GM12873 (cell line): ENCODE results near the gene MRPL54.
A peak's percentile ranks its signal among the peaks of the same experiment; 100 is the strongest.

ENCODE experiments used
- TF ChIP-seq, protein P1 (sequence below): IDR thresholded peaks from 2 replicates; pipeline ENCODE4 v1.5.1; 2012; ENCODE audit warnings: low read depth, mild to moderate bottlenecking, moderate library complexity, low read length, control low read depth; ENCODE audit not compliant: insufficient read depth; ENCODE audit errors: missing control alignments

The MRPL54 gene

DNA sequence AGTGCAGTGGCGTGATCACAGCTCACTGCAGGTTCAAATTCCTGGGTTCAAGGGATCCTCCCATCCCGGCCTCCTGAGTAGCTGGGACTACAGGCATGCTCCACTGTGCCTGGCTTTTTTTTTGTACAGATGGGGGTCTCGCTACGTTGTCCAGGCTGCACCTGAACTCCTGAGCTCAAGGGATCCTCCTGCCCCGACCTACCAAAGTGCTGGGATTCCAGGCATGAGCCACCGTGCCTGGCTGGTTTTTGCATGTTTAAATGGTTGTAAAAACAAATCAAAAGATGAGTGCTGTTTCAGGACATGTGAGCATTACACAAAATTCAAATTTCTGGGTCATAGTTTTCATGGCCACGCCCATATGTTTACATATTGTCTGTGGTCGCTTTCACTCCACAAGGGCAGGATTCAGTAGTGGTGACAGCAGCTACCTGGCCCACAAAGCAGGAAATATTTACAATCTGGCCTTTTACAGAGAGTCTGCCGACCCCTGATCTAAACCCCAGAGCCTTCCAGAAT, 18.4 kb downstream of the MRPL54 start:
- TF ChIP-seq, protein P1, sequence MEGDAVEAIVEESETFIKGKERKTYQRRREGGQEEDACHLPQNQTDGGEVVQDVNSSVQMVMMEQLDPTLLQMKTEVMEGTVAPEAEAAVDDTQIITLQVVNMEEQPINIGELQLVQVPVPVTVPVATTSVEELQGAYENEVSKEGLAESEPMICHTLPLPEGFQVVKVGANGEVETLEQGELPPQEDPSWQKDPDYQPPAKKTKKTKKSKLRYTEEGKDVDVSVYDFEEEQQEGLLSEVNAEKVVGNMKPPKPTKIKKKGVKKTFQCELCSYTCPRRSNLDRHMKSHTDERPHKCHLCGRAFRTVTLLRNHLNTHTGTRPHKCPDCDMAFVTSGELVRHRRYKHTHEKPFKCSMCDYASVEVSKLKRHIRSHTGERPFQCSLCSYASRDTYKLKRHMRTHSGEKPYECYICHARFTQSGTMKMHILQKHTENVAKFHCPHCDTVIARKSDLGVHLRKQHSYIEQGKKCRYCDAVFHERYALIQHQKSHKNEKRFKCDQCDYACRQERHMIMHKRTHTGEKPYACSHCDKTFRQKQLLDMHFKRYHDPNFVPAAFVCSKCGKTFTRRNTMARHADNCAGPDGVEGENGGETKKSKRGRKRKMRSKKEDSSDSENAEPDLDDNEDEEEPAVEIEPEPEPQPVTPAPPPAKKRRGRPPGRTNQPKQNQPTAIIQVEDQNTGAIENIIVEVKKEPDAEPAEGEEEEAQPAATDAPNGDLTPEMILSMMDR: no peak

DNA sequence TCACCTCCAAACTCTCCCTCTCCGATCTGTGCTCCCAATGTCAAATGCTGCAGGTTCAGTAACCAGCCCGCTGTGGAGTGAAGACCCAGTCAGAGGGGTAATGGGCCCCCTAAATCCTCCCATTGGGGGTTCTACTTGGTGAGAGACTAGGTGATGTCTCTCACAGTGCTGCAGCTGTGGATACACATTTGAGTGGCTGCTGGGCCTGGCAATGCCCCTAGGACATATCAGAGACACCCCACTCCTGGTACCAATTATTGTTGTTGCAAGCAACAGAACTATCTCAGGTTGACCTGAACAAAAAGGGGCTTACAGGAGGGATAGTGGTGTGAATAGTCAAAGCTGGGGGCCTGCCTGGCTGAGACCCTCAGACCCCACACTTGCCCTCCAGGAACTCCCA, 19.1 kb downstream of the MRPL54 start:
- TF ChIP-seq, protein P1: no peak

DNA sequence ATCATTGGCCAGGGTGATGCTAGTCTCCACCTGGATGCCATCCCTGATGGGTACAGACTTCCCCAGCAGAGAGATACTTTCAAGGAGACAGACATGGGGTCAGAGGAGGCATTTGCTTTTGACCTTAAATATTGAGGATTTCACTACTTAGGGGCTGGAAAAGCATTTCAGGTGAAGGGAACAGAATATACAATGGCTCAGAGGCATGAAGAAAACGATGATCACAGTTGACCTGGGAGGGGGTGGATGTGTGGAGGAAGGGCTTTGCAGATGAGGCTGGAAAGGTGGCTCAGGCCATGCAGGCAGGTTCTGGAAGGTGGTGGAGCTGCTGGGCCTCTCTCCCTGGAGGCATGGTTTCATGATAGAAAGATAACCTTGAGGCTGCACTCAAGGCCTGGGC, 19.8 kb downstream of the MRPL54 start:
- TF ChIP-seq, protein P1: no peak

DNA sequence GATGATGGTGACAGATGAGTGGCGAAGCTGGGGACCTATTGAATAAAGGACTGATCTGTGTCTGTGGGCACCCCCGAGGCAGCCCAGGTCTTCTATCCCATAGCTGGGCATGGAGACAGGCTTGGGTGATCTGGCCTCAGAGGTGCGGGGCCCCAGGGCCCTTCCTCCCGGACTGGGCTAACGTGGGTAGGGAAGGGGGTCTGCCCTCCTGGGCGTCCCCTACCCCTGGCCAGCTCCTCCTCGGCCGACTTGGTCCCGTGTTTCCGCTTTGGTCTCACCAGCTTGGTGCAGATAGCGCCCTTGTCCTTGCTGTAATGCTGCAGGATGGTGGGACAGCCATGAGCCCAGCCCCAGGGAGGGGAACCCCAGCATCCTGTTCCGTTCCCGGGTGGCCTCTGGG, 20.4 kb downstream of the MRPL54 start:
- TF ChIP-seq, protein P1: no peak

DNA sequence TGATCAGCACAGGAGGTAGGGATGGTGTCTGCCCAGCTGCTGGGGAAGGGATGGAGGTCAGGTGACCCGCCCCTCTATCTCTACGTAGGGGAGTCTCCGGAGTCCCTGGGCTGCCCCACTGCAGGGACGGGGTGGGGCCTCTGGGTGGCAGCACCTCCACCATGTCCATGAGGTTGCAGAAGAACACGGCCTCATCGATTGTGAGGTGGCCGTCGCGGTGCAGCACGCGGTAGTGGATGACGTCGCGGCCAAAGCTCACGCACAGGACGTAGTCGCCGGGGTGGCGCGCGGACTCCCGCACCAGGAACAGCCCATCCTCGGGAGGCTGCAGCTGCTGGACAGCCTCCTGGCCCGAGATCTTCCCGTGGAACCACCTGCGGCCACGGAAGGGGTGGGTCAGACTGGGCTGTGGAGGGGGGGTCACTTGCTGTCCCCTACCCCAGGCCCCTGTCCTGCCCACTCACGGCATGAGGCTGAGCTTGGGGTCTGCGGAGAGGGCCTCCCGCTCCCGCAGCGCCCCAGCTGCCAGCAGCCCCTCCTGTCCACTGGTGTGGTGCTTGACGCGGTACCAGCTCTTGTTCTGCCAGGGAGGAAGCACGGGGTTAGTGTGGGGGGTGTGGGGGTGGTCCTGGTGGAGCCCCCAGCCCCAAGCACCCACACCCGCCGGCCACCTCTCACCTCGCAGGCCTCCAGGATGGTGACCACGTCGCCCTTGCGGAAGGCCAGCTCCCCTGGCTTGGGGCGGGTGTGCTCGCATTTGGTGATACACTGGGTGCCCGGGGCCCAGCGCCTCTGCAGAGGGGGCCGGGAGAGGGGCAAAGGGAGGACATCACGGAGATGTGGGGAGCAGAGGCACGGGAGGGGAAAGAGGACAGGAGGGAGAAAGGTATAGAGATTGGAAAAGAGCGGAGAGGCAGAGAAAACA, 21.4 kb downstream of the MRPL54 start:
- TF ChIP-seq, protein P1: peak; percentile 45

DNA sequence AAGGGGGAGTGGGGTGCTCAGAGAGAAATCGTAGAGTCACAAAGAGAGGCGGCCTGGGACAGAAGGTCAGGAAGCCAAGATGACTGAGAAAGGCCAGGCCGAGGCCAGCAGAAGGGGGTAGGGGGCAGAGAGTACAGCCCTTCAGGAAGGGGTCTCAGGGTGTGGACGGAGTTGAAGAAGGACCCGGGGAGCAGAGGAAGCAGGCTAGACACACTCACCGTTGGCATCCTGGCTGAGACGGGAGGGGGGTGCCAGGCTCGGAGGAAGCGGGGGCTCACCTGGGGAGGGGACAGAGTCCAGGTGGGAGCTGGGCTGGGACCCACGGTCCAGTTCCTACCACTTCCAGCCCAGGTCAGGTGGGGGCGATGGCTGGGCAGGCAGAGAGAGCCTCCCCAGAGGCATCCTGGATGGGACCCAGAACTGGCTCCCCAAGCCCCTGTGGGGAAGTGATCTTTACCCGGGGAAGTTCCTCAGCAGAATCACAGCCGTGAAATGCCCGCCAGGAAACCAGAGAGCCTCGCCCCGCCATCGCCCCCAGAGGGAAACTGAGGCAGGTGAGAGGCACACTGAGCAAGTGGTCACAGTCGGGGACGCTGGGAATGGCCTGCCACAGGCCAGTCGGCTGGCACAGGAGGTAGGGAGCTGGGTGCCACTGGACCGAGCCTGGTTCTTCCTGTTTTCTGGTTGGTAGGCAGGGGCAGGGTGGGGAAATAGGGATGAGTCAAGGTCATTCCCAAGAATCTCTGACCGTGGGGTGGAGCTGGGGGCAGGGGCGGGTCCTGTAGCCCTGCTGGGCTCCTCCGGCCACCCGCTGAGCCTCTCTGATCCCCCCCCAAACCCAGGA, 22.3 kb downstream of the MRPL54 start:
- TF ChIP-seq, protein P1: no peak

DNA sequence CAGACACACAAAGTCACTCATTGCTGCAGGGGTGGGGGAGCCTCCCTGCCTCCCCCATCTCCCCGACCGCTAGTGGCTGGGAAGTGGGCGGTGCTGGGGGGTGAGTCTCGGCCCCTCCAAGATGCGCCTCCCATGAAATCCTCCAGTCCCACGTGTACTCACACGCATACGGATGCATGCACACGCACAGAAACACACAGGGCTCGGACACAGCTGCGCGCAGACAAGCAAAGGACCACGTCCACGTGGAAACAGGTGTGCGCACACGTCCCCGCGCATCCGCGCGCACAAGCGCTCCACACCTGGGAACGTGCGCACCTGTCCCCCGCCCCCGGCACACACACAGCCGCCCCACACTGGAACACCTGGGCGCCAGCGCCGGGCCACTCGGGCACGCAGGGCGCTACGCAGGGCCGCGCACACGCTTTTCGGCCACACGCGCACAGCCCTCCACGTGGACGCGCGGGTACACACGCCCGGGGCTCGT, 23.0 kb downstream of the MRPL54 start:
- TF ChIP-seq, protein P1: no peak
